Testis (tissue), 3 donors: ENCODE results near the gene GPBP1L1. TPM values are rescaled to one million over a fixed set of nuclear protein-coding genes. Genes with fewer than 3 reads are reported as not detected.

Experiments used
- DNase-seq: peaks from one replicate; pipeline ENCODE4 v3.0.0-alpha.2; 2019
- H3K27ac ChIP-seq, 2 donors: fragments of 200-600 bp; sonication (generic); one replicate each; pipeline ENCODE4 v1.5.1; 2019
- H3K27me3 ChIP-seq: fragments of 200-600 bp; sonication (generic); one replicate; pipeline ENCODE4 v1.5.1; 2019
- H3K36me3 ChIP-seq: fragments of 200-600 bp; sonication (generic); one replicate; pipeline ENCODE4 v1.5.1; 2017; ENCODE audit warnings: low read depth; ENCODE audit errors: missing control alignments
- H3K4me1 ChIP-seq: fragments of 200-600 bp; sonication (generic); one replicate; pipeline ENCODE4 v1.5.1; 2019
- H3K4me3 ChIP-seq, 2 donors: fragments of 200-600 bp; sonication (generic); one replicate each; pipeline ENCODE4 v1.5.1; 2017 to 2019
- H3K9me3 ChIP-seq: fragments of 200-600 bp; sonication (generic); one replicate; pipeline ENCODE4 v1.5.1; 2017
- CTCF ChIP-seq, 3 experiments: fragments of 450-650 bp in 2 of 3; fragments of 200-600 bp in 1 of 3; sonication (generic) in 1 of 3; IDR thresholded peaks; one replicate each; pipeline ENCODE4 v1.5.1; 2016 to 2019; ENCODE audit warnings: antibody characterized with exemption in 3 of 3, mild to moderate bottlenecking in 2 of 3, moderate library complexity in 1 of 3
- POLR2A ChIP-seq: fragments of 450-650 bp; IDR thresholded peaks from one replicate; pipeline ENCODE4 v1.6.1; 2017; ENCODE audit warnings: antibody characterized with exemption, mild to moderate bottlenecking, moderate library complexity
- WGBS, 2 donors: methylation state at CpG; one replicate each; pipeline ENCODE4 v1.1.5; 2018; 5-methylcytosine and 5-hydroxymethylcytosine counted together
- intact Hi-C: fragments of 100-400 bp; cut with DNase I; formaldehyde crosslinking; loops from one replicate; pipeline ENCODE4 v1.15.1; 2023; ENCODE audit warnings: low total_unique reads
- polyA plus RNA-seq: library from polyadenylated mRNA; stranded (reverse); fragments of 350-450 nt; fragmentation: Illumina TruSeq; extraction: RNeasy Lipid Tissue Mini Kit (QIAGEN cat#74804); gene quantifications from one replicate; pipeline ENCODE4 v1.2.3, GENCODE V29; 2014; ENCODE audit warnings: low read depth, low replicate concordance; ENCODE audit not compliant: insufficient read depth
- total RNA-seq, 2 donors: library from RNA; depleted of rRNA; stranded (reverse); fragments of >200 nt; gene quantifications; one replicate each; pipeline ENCODE4 v1.2.3, GENCODE V29; 2016

The GPBP1L1 gene
- total and polyA plus RNA-seq, 3 donors from 2014 or later, result 151 to 233 (median 178) TPM

- H3K9me3 ChIP-seq, result no peaks in the 10 kb centered on the region
- no peak overlapping the region for H3K4me3 ChIP-seq
- H3K27me3 ChIP-seq, result no peaks in the 10 kb centered on the region
- H3K4me1 ChIP-seq, result no peaks in the 10 kb centered on the region
- no peak overlapping the region for H3K27ac ChIP-seq
- TF ChIP-seq POLR2A, result no peak
- no peaks in the 10 kb centered on the region for H3K36me3 ChIP-seq
- no peak for DNase-seq
- WGBS, 2 donors, result 96 to 99% methylated on average over 3 of the region's 3 CpGs
- intact Hi-C loops, result no loop called here
Observed at GRCh38 chr1:45656573-45657226, 29.6 kb downstream of the GPBP1L1 start.

- no peak overlapping the region for H3K27ac ChIP-seq
- no peak for TF ChIP-seq CTCF (IDR thresholded peaks at IDR 0.05)
- TF ChIP-seq POLR2A, result no peak
- H3K27me3 ChIP-seq, result no peaks in the 10 kb centered on the region
- no peaks in the 10 kb centered on the region for H3K4me1 ChIP-seq
- no peak overlapping the region for H3K4me3 ChIP-seq
- WGBS, 2 donors, result 93 to 95% methylated on average over 12 of the region's 12 CpGs
- no peaks in the 10 kb centered on the region for H3K9me3 ChIP-seq
- no peaks in the 10 kb centered on the region for H3K36me3 ChIP-seq
- no peak for DNase-seq
- intact Hi-C loops, result no loop called here
Observed at GRCh38 chr1:45654540-45655280, 31.6 kb downstream of the GPBP1L1 start.

- Histone ChIP-seq H3K27ac (no peak overlapping the region), H3K27me3 (no peaks in the 10 kb centered on the region), H3K4me1 (no peaks in the 10 kb centered on the region), H3K4me3 (no peak overlapping the region), H3K36me3 (no peaks in the 10 kb centered on the region), H3K9me3 (no peaks in the 10 kb centered on the region)
- WGBS, 2 donors, result 79 to 83% methylated on average over 9 of the region's 9 CpGs
- DNase-seq, result no peak
- intact Hi-C loops, result no loop called here
- no peak for TF ChIP-seq POLR2A
- TF ChIP-seq CTCF (IDR thresholded peaks at IDR 0.05), result no peak
Observed at GRCh38 chr1:45647248-45648021, 38.9 kb downstream of the GPBP1L1 start.

- Histone ChIP-seq H3K9me3 (no peaks in the 10 kb centered on the region), H3K27me3 (no peaks in the 10 kb centered on the region), H3K36me3 (no peaks in the 10 kb centered on the region), H3K4me3 (no peak overlapping the region), H3K27ac (peak overlapping the region in 1 of 2 donors; percentile 66), H3K4me1 (no peaks in the 10 kb centered on the region)
- intact Hi-C loops, result no loop called here
- WGBS, 2 donors, result 91 to 94% methylated on average over 2 of the region's 2 CpGs
- no peak for DNase-seq
- TF ChIP-seq POLR2A, result no peak
- no peak for TF ChIP-seq CTCF (IDR thresholded peaks at IDR 0.05)
Observed at GRCh38 chr1:45644661-45645060, 41.7 kb downstream of the GPBP1L1 start.

- Histone ChIP-seq H3K9me3 (no peaks in the 10 kb centered on the region), H3K27me3 (no peaks in the 10 kb centered on the region), H3K4me1 (no peaks in the 10 kb centered on the region), H3K4me3 (no peak overlapping the region), H3K36me3 (no peaks in the 10 kb centered on the region), H3K27ac (peak overlapping the region; percentile 16 to 39)
- no peak for TF ChIP-seq CTCF (IDR thresholded peaks at IDR 0.05)
- no peak for TF ChIP-seq POLR2A
- intact Hi-C loops, result no loop called here
- DNase-seq, result peak; percentile 42
Observed at GRCh38 chr1:45643978-45644377, 42.4 kb downstream of the GPBP1L1 start.
